Liver (tissue), 9 donors: ENCODE results near the gene COMMD1. TPM values are rescaled to one million over a fixed set of nuclear protein-coding genes. Genes with fewer than 3 reads are reported as not detected.

Experiments used
- DNase-seq: peaks from one replicate; pipeline ENCODE4 v3.0.0-alpha.2; 2017; ENCODE audit warnings: low spot score
- H3K27ac ChIP-seq, 2 donors: one replicate each; pipeline ENCODE4 v1.7.0; 2013; ENCODE audit warnings: inconsistent platforms in 2 of 2, low read length in 2 of 2, control low read depth in 1 of 2, low read depth in 1 of 2, mild to moderate bottlenecking in 1 of 2
- H3K27me3 ChIP-seq, 4 donors: one replicate each; pipeline versions ENCODE4 v1.6.1 to v1.7.0; 2013; ENCODE audit warnings: low read length in 3 of 4, inconsistent platforms in 1 of 4, mild to moderate bottlenecking in 1 of 4, moderate library complexity in 1 of 4; ENCODE audit not compliant: control insufficient read depth in 4 of 4, insufficient read depth in 4 of 4
- H3K36me3 ChIP-seq, 4 donors: one replicate each; pipeline versions ENCODE4 v1.6.1 to v1.7.0; 2013; ENCODE audit warnings: low read length in 3 of 4, mild to moderate bottlenecking in 3 of 4, low read depth in 1 of 4, moderate library complexity in 1 of 4; ENCODE audit not compliant: control insufficient read depth in 4 of 4, insufficient read depth in 3 of 4
- H3K4me1 ChIP-seq, 4 donors: one replicate each; pipeline versions ENCODE4 v1.6.1 to v1.7.0; 2013; ENCODE audit warnings: low read length in 3 of 4, mild to moderate bottlenecking in 3 of 4, moderate library complexity in 1 of 4; ENCODE audit not compliant: control insufficient read depth in 4 of 4, insufficient read depth in 4 of 4
- H3K4me3 ChIP-seq, 3 donors: one replicate each; pipeline versions ENCODE4 v1.6.1 to v1.7.0; 2013; ENCODE audit warnings: low read length in 3 of 3, control low read depth in 1 of 3, low read depth in 1 of 3, mild to moderate bottlenecking in 1 of 3
- H3K9ac ChIP-seq, 2 donors: one replicate each; pipeline ENCODE4 v1.7.0; 2013; ENCODE audit warnings: low read length in 2 of 2, mild to moderate bottlenecking in 2 of 2, moderate library complexity in 2 of 2, control low read depth in 1 of 2, low read depth in 1 of 2
- H3K9me3 ChIP-seq, 4 donors: one replicate each; pipeline versions ENCODE4 v1.6.1 to v1.7.0; 2013; ENCODE audit warnings: low read length in 3 of 4; ENCODE audit not compliant: control insufficient read depth in 4 of 4
- EGR1 ChIP-seq, 2 donors: IDR thresholded peaks; 2 replicates each; pipeline ENCODE4 v1.6.1; 2016 to 2018; ENCODE audit warnings: antibody characterized with exemption in 2 of 2, low read depth in 2 of 2
- FOXA1 ChIP-seq: IDR thresholded peaks from 2 replicates; pipeline ENCODE4 v1.6.1; 2016; ENCODE audit warnings: antibody characterized with exemption
- FOXA2 ChIP-seq: IDR thresholded peaks from 2 replicates; pipeline ENCODE4 v1.6.1; 2016; ENCODE audit warnings: antibody characterized with exemption
- GABPA ChIP-seq, 2 donors: IDR thresholded peaks in 1 of 2; conservative IDR thresholded peaks in 1 of 2; 2 replicates each; pipeline ENCODE4 v1.6.1; 2016; ENCODE audit warnings: antibody characterized with exemption in 2 of 2, mild to moderate bottlenecking in 1 of 2, moderate library complexity in 1 of 2
- HNF4A ChIP-seq, 2 donors: conservative IDR thresholded peaks; 2 replicates each; pipeline ENCODE4 v1.6.1; 2016; ENCODE audit warnings: antibody characterized with exemption in 2 of 2, mild to moderate bottlenecking in 2 of 2
- HNF4G ChIP-seq: IDR thresholded peaks from 2 replicates; pipeline ENCODE4 v1.6.1; 2016; ENCODE audit warnings: antibody characterized with exemption
- JUND ChIP-seq, 2 donors: IDR thresholded peaks; 2 replicates each; pipeline ENCODE4 v1.6.1; 2016; ENCODE audit warnings: antibody characterized with exemption in 2 of 2
- NR2F2 ChIP-seq: IDR thresholded peaks from 2 replicates; pipeline ENCODE4 v1.6.1; 2016; ENCODE audit warnings: antibody characterized with exemption
- RAD21 ChIP-seq, 2 donors: IDR thresholded peaks; 2 replicates each; pipeline ENCODE4 v1.6.1; 2016; ENCODE audit warnings: antibody characterized with exemption in 2 of 2, mild to moderate bottlenecking in 2 of 2
- RXRA ChIP-seq, 2 donors: IDR thresholded peaks; 2 replicates each; pipeline ENCODE4 v1.6.1; 2017 to 2018; ENCODE audit warnings: antibody characterized with exemption in 2 of 2, mild to moderate bottlenecking in 1 of 2
- SP1 ChIP-seq: IDR thresholded peaks from 2 replicates; pipeline ENCODE4 v1.6.1; 2018; ENCODE audit warnings: antibody characterized with exemption, mild to moderate bottlenecking
- TAF1 ChIP-seq: conservative IDR thresholded peaks from 2 replicates; pipeline ENCODE4 v1.6.1; 2016; ENCODE audit warnings: antibody characterized with exemption, mild to moderate bottlenecking
- YY1 ChIP-seq: IDR thresholded peaks from 2 replicates; pipeline ENCODE4 v1.6.1; 2016; ENCODE audit warnings: antibody characterized with exemption, mild to moderate bottlenecking
- WGBS: extraction: QIAGEN DNeasy Blood & Tissue Kit; methylation state at CpG from one replicate; pipeline ENCODE4 v1.1.7; 2013; 5-methylcytosine and 5-hydroxymethylcytosine counted together
- polyA plus RNA-seq, 2 donors: library from polyadenylated mRNA; stranded (reverse) in 1 of 2; unstranded in 1 of 2; fragments of 200-250 nt in 1 of 2; fragments of >200 nt in 1 of 2; fragmentation: Nextera tagmentation in 1 of 2; extraction: Ambion mirVana in 1 of 2; gene quantifications; one replicate each; pipeline versions ENCODE4 v1.2.1 to v1.2.3, GENCODE V29; 2013 to 2015
- total RNA-seq, 2 donors: library from RNA; depleted of rRNA; stranded (reverse); fragments of >200 nt; gene quantifications; one replicate each; pipeline ENCODE4 v1.2.3, GENCODE V29; 2014
- TF ChIP-seq, protein P1 (sequence below): IDR thresholded peaks from 2 replicates; pipeline ENCODE4 v1.6.1; 2016; ENCODE audit warnings: antibody characterized with exemption, mild to moderate bottlenecking
- TF ChIP-seq, protein P2 (sequence below): IDR thresholded peaks from 2 replicates; pipeline ENCODE4 v1.6.1; 2016; ENCODE audit warnings: antibody characterized with exemption
- TF ChIP-seq, protein P3 (sequence below): IDR thresholded peaks from 2 replicates; pipeline ENCODE4 v1.6.1; 2016; ENCODE audit warnings: antibody characterized with exemption
- TF ChIP-seq, protein P4 (sequence below): fragments of 150-350 bp; IDR thresholded peaks from 2 replicates; pipeline ENCODE4 v1.5.1; 2017; ENCODE audit warnings: improper control_type of control experiment, low read depth, low read length; ENCODE audit not compliant: missing input control
- donor health status: healthy.
- donor health status: healthy.
- donor health status: healthy.
- donor health status: healthy.
- donor health status: healthy.

Gene COMMD1
- total and polyA plus RNA-seq, 4 donors, result 17.4 to 47.9 (median 20.7) TPM

DNA sequence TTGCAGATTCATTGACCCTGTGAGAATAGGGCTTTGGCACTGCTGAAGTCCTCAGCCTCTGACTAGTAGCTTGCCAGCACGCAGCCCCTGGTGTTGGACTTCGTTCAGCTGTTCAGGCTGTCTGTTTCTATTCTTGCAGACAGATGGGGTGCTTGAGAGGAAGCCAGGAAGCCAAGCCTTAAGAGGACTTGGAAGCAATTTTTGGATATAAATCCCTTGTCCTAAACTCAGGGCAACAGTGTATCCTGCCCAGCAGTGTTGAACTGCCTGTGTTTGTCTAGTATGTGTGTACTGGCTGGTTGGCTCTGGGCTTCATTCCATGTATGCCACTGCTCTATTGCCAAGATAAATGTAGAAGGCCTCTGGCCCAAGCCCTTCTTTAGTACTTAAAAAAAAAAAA, 108.6 kb downstream of the COMMD1 start (continued):
- TF ChIP-seq, protein P1, sequence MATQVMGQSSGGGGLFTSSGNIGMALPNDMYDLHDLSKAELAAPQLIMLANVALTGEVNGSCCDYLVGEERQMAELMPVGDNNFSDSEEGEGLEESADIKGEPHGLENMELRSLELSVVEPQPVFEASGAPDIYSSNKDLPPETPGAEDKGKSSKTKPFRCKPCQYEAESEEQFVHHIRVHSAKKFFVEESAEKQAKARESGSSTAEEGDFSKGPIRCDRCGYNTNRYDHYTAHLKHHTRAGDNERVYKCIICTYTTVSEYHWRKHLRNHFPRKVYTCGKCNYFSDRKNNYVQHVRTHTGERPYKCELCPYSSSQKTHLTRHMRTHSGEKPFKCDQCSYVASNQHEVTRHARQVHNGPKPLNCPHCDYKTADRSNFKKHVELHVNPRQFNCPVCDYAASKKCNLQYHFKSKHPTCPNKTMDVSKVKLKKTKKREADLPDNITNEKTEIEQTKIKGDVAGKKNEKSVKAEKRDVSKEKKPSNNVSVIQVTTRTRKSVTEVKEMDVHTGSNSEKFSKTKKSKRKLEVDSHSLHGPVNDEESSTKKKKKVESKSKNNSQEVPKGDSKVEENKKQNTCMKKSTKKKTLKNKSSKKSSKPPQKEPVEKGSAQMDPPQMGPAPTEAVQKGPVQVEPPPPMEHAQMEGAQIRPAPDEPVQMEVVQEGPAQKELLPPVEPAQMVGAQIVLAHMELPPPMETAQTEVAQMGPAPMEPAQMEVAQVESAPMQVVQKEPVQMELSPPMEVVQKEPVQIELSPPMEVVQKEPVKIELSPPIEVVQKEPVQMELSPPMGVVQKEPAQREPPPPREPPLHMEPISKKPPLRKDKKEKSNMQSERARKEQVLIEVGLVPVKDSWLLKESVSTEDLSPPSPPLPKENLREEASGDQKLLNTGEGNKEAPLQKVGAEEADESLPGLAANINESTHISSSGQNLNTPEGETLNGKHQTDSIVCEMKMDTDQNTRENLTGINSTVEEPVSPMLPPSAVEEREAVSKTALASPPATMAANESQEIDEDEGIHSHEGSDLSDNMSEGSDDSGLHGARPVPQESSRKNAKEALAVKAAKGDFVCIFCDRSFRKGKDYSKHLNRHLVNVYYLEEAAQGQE, result no peak
- TF ChIP-seq EGR1 (IDR thresholded peaks at IDR 0.05; ENCODE audit: low read depth in 2 of 2), result no peak
- TF ChIP-seq YY1, result peak; percentile 49

DNA sequence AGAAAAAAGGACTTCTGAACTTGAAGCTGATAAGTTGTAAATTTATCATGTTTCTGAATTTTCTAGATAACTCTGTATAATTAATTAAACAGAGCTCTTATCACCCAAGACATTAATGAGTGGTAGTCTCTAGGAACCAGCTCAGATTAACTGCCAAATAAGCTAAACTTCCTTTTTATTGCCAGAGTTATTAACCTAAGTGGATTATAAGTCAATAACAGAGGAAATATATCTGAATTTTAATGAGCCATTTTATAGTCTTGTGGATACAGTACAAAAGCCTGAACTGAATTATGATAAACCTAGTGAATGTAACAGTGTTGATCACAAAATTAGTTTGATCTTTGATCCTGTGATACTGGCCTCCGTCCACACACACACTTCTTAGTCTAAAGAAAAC, 111.5 kb downstream of the COMMD1 start:
- H3K9me3 ChIP-seq, result no peaks in the 10 kb centered on the region
- H3K36me3 ChIP-seq, result no peaks in the 10 kb centered on the region
- WGBS, result 46% methylated on average over 1 of the region's 1 CpG
- no peak overlapping the region for H3K27ac ChIP-seq
- no peak for DNase-seq
- H3K4me3 ChIP-seq, result no peak overlapping the region
- peaks cover 6 to 21% (median 18%) of the 10 kb centered on the region in 4 donors for H3K4me1 ChIP-seq
- TF ChIP-seq TAF1, result no peak
- TF ChIP-seq RXRA (IDR thresholded peaks at IDR 0.05), result no peak
- TF ChIP-seq SP1, result no peak
- no peak for TF ChIP-seq YY1
- no peak for TF ChIP-seq EGR1 (IDR thresholded peaks at IDR 0.05; ENCODE audit: low read depth in 2 of 2)
- no peak for TF ChIP-seq HNF4A (conservative IDR thresholded peaks at IDR 0.05)
- TF ChIP-seq HNF4G, result no peak
- no peak for TF ChIP-seq GABPA (IDR thresholded peaks at IDR 0.05 in 1 of 2, conservative IDR thresholded peaks at IDR 0.05 in 1 of 2)
- TF ChIP-seq NR2F2, result no peak
- TF ChIP-seq, protein P2, sequence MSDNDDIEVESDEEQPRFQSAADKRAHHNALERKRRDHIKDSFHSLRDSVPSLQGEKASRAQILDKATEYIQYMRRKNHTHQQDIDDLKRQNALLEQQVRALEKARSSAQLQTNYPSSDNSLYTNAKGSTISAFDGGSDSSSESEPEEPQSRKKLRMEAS, result no peak
- no peak for TF ChIP-seq FOXA1
- TF ChIP-seq RAD21 (IDR thresholded peaks at IDR 0.05), result no peak
- TF ChIP-seq, protein P1, result no peak
- TF ChIP-seq, protein P3, sequence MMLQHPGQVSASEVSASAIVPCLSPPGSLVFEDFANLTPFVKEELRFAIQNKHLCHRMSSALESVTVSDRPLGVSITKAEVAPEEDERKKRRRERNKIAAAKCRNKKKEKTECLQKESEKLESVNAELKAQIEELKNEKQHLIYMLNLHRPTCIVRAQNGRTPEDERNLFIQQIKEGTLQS, result no peak
- no peak for TF ChIP-seq JUND (IDR thresholded peaks at IDR 0.05)
- no peak for TF ChIP-seq FOXA2
- TF ChIP-seq, protein P4, sequence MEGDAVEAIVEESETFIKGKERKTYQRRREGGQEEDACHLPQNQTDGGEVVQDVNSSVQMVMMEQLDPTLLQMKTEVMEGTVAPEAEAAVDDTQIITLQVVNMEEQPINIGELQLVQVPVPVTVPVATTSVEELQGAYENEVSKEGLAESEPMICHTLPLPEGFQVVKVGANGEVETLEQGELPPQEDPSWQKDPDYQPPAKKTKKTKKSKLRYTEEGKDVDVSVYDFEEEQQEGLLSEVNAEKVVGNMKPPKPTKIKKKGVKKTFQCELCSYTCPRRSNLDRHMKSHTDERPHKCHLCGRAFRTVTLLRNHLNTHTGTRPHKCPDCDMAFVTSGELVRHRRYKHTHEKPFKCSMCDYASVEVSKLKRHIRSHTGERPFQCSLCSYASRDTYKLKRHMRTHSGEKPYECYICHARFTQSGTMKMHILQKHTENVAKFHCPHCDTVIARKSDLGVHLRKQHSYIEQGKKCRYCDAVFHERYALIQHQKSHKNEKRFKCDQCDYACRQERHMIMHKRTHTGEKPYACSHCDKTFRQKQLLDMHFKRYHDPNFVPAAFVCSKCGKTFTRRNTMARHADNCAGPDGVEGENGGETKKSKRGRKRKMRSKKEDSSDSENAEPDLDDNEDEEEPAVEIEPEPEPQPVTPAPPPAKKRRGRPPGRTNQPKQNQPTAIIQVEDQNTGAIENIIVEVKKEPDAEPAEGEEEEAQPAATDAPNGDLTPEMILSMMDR, result no peak
- H3K9ac ChIP-seq, result no peak overlapping the region
- no peaks in the 10 kb centered on the region for H3K27me3 ChIP-seq
